OCI-LY3 (cell line): Measurements from ENCODE around the gene TTC9.

Source experiments
- H2AFZ ChIP-seq: fragments of 200-600, 300-600 bp; shearing (Covaris generic); 2 replicates; pipeline ENCODE4 v1.6.0; 2014; ENCODE audit warnings: antibody characterized with exemption, low read depth, low read length
- H3K27ac ChIP-seq: fragments of 200-600, 300-600 bp; sonication (generic); 2 replicates; pipeline ENCODE4 v1.5.1; 2014; ENCODE audit warnings: mild to moderate bottlenecking, low read length, moderate library complexity, mixed read lengths
- H3K27me3 ChIP-seq: fragments of 200-600, 300-600 bp; sonication (generic); 2 replicates; pipeline ENCODE4 v1.6.1; 2014; ENCODE audit warnings: low read depth, low read length, mixed read lengths
- H3K36me3 ChIP-seq: fragments of 200-600, 300-600 bp; sonication (generic); replicated peaks from 2 replicates; pipeline ENCODE3; 2014; ENCODE audit warnings: low read depth, low read length, mixed read lengths
- H3K4me1 ChIP-seq: fragments of 300-600, 200-600 bp; sonication (generic); 2 replicates; pipeline ENCODE4 v1.6.1; 2014; ENCODE audit warnings: low read length, mixed read lengths
- H3K4me2 ChIP-seq: fragments of 200-600, 300-600 bp; sonication (generic); 2 replicates; pipeline ENCODE4 v1.6.1; 2014; ENCODE audit warnings: low read length, mixed read lengths
- H3K4me3 ChIP-seq: fragments of 300-600, 200-600 bp; sonication (generic); 2 replicates; pipeline ENCODE4 v1.5.1; 2014; ENCODE audit warnings: antibody characterized with exemption, mild to moderate bottlenecking, low read length, moderate library complexity
- H3K79me2 ChIP-seq: fragments of 300-600, 200-600 bp; shearing (Covaris generic); 2 replicates; pipeline ENCODE4 v1.6.1; 2014; ENCODE audit warnings: mild to moderate bottlenecking, low read length, mixed read lengths
- H3K9ac ChIP-seq: fragments of 300-600, 200-600 bp; shearing (Covaris generic); 2 replicates; pipeline ENCODE4 v1.6.0; 2014; ENCODE audit warnings: mild to moderate bottlenecking, low read length, moderate library complexity
- H3K9me3 ChIP-seq: fragments of 200-600, 300-600 bp; shearing (Covaris generic); 2 replicates; pipeline ENCODE4 v1.6.1; 2014; ENCODE audit warnings: low read length, mixed read lengths; ENCODE audit not compliant: insufficient read depth
- H4K20me1 ChIP-seq: fragments of 200-600, 300-600 bp; sonication (generic); 2 replicates; pipeline ENCODE4 v1.6.1; 2016; ENCODE audit warnings: low read length, mixed read lengths; ENCODE audit not compliant: insufficient read depth
- EZH2phosphoT487 ChIP-seq: fragments of 200-600 bp; shearing (Covaris generic); IDR thresholded peaks from 2 replicates; pipeline ENCODE4 v1.6.1; 2018; ENCODE audit warnings: antibody characterized with exemption, mixed run types, low read depth
- TF ChIP-seq, protein P1 (sequence below): fragments of 200-600, 300-600 bp; sonication (generic); IDR thresholded peaks from 2 replicates; pipeline ENCODE4 v1.5.1; 2014; ENCODE audit warnings: antibody characterized with exemption, low read length, low read depth

Gene TTC9

DNA sequence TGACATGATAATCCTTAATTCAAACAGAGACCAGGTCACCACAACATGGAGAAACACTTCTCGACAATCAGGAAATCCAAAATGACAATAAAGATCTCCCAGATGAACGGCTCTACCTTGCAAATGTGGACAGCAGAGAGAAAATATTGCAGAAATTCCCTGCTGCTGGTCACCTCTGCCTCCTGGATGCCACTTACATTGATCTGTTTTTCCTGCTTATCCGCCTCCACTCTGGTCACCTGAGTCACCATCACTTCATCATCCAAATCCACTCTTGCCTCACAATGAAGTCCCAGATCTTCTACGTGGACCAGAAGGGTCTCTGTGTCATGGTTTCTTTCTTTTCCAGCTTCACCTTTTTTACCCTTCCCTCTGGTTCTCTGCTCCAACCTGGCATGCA lies 21.1 kb downstream of the TTC9 start:
- TF ChIP-seq, protein P1, sequence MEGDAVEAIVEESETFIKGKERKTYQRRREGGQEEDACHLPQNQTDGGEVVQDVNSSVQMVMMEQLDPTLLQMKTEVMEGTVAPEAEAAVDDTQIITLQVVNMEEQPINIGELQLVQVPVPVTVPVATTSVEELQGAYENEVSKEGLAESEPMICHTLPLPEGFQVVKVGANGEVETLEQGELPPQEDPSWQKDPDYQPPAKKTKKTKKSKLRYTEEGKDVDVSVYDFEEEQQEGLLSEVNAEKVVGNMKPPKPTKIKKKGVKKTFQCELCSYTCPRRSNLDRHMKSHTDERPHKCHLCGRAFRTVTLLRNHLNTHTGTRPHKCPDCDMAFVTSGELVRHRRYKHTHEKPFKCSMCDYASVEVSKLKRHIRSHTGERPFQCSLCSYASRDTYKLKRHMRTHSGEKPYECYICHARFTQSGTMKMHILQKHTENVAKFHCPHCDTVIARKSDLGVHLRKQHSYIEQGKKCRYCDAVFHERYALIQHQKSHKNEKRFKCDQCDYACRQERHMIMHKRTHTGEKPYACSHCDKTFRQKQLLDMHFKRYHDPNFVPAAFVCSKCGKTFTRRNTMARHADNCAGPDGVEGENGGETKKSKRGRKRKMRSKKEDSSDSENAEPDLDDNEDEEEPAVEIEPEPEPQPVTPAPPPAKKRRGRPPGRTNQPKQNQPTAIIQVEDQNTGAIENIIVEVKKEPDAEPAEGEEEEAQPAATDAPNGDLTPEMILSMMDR, result no peak
- TF ChIP-seq EZH2phosphoT487, result no peak
- H3K79me2 ChIP-seq, result no peaks in the 10 kb centered on the region
- H3K4me2 ChIP-seq, result no peak overlapping the region

DNA sequence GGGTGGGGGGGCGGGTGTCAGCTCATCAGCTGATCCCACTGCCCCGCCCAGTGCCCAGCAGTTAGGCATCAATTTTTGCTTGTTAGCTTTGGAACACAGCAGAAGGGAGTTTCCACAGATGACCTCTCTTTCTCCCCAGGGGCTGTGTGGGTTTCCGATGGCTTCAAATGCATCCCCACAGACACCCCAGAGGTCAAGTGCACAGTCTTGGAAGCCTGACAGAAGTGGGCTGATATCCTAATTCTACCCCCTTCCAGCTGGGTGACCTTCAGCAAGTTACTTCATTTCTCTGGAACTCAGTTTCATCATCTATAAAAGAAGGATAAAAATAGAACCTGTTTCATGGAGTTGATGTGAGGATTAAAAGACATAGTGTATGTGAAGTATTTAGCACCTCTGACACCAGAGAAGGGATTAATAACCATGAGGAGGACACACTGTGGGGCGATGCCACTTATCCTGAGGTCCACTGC lies 22.0 kb downstream of the TTC9 start:
- H3K27ac ChIP-seq, result no peak overlapping the region
- peaks cover 26% of the 10 kb centered on the region for H3K4me1 ChIP-seq
- no peak overlapping the region for H3K4me3 ChIP-seq
- no peak for TF ChIP-seq EZH2phosphoT487
- TF ChIP-seq, protein P1, result no peak
- H3K36me3 ChIP-seq, result no peaks in the 10 kb centered on the region
- H2AFZ ChIP-seq, result no peak overlapping the region
- H3K9ac ChIP-seq, result no peak overlapping the region
- no peak overlapping the region for H3K4me2 ChIP-seq
- H4K20me1 ChIP-seq, result no peaks in the 10 kb centered on the region
- H3K27me3 ChIP-seq, result no peaks in the 10 kb centered on the region
- no peaks in the 10 kb centered on the region; the same call in 1 of the 2 replicates for H3K9me3 ChIP-seq
- no peaks in the 10 kb centered on the region for H3K79me2 ChIP-seq

More for the DNA sequence above, 21.1 kb downstream of the TTC9 start:
- Histone ChIP-seq H3K9ac (no peak overlapping the region), H3K27ac (no peak overlapping the region), H3K9me3 (no peaks in the 10 kb centered on the region; the same call in 1 of the 2 replicates), H3K36me3 (no peaks in the 10 kb centered on the region), H4K20me1 (no peaks in the 10 kb centered on the region), H3K4me3 (no peak overlapping the region), H3K4me1 (peaks cover 29% of the 10 kb centered on the region), H2AFZ (no peak overlapping the region), H3K27me3 (no peaks in the 10 kb centered on the region)

DNA sequence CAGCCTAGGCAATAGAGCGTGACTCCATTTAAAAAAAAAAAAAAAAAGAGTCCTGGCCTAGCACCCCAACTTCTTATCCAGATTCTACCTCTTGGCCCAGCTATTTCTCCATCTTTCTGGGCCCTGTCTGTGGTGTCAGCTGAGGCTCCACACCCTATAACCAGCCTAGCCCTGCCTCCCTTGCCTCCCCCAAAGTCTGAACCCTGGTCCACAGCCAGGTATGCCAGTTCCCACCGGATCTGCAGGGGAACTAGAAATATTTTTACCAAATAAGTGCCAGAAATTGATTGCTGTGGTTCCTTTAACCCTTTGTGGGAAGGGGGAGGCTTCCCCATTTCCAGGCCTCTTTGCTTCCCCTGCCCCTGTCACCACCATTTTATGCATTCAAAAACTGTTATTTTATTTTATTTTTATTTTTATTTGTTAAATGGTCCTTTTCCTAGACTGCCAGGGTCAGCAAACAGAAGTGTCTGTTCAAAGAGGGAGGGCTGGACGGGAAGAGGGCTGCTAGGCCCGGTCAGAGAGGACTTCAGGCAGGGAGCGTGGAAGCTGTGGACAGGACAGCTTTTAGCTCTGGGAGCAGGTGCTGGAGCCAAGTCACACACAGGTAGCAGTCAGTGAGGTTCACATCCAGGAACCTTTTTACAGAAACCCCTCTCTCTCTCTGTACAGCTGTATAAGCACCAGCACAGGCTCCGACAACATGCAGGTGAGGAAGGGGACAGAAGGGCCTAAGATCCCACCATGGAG lies 23.2 kb downstream of the TTC9 start:
- Histone ChIP-seq H3K9me3 (no peaks in the 10 kb centered on the region; the same call in 1 of the 2 replicates), H3K27me3 (no peaks in the 10 kb centered on the region), H3K4me3 (no peak overlapping the region), H3K9ac (no peak overlapping the region), H4K20me1 (no peaks in the 10 kb centered on the region), H2AFZ (no peak overlapping the region), H3K4me2 (peak overlapping the region; percentile 58), H3K79me2 (no peaks in the 10 kb centered on the region), H3K27ac (no peak overlapping the region), H3K4me1 (peaks cover 20% of the 10 kb centered on the region), H3K36me3 (no peaks in the 10 kb centered on the region)
- TF ChIP-seq, protein P1, result no peak
- no peak for TF ChIP-seq EZH2phosphoT487

DNA sequence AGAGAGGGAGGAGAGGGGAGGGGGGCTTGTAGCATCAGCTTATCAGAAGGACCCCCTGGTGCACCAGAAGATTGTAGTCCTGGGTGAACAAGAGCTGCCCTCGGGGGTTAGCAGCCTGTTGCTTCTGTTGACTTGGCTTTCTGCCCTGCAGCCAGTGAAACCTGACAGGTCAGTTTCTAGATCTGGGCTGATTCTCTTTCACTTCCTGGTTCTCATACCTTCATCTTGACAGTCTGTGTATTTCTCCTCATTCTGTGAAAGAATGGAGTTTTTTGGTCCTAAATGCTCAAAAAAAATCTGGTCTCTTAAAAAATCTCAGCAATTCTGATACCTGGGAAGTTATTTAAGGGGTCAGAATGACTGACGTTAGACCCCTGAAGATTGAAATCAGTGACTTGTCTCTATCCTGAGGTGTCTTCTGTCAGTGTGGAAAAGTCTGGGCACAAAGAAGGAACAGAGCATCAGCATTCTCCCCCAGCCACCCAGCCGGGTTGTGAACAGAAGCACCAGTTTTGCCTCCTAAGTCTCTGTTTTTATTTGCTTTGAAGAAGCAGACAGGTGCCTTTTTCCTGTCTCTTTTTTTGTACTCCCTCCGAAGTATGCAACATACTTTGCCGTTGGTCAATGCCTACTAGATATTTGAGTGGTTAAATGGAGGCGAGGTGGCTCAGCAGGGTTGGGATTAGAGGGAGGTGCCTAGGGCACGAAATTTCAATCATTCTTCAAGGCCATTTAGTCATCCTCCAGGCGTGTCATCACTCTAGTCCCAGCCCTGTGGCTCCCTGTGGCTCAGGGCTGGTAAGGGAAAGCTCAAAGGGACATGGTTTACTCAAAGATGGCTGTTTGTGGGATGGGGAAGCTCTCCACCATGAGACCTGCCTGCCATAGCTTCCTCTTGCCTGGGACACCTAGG lies 24.0 kb downstream of the TTC9 start:
- H3K9ac ChIP-seq, result no peak overlapping the region
- H2AFZ ChIP-seq, result no peak overlapping the region
- peaks cover 20% of the 10 kb centered on the region for H3K4me1 ChIP-seq
- no peaks in the 10 kb centered on the region for H4K20me1 ChIP-seq
- H3K27me3 ChIP-seq, result no peaks in the 10 kb centered on the region
- H3K4me2 ChIP-seq, result peak overlapping the region; percentile 58
- H3K27ac ChIP-seq, result no peak overlapping the region
- H3K9me3 ChIP-seq, result no peaks in the 10 kb centered on the region; the same call in 1 of the 2 replicates
- TF ChIP-seq EZH2phosphoT487, result no peak
- TF ChIP-seq, protein P1, result no peak
- H3K79me2 ChIP-seq, result no peaks in the 10 kb centered on the region
- H3K36me3 ChIP-seq, result no peaks in the 10 kb centered on the region
- H3K4me3 ChIP-seq, result peak overlapping the region; percentile 9; the same call in 1 of the 2 replicates
